T-helper 9 cell (primary cell): ENCODE measurements around the gene CYP21A2.
"Not testable (repeated sequence)": the region's sequence is repeated elsewhere in the genome, so short reads cannot be mapped to it uniquely, and the experiment has no call there.

Experiments
- DNase-seq: peaks from one replicate; pipeline ENCODE4 v3.0.0-alpha.2; 2020

The CYP21A2 gene

GRCh38 chr6:32035283-32036013 lies 2.8 kb upstream of the CYP21A2 start:
- not testable (repeated sequence) for DNase-seq

- DNase-seq: not testable (repeated sequence)
Observed at GRCh38 chr6:32037136-32037535, 1.1 kb upstream of the CYP21A2 start.

DNA sequence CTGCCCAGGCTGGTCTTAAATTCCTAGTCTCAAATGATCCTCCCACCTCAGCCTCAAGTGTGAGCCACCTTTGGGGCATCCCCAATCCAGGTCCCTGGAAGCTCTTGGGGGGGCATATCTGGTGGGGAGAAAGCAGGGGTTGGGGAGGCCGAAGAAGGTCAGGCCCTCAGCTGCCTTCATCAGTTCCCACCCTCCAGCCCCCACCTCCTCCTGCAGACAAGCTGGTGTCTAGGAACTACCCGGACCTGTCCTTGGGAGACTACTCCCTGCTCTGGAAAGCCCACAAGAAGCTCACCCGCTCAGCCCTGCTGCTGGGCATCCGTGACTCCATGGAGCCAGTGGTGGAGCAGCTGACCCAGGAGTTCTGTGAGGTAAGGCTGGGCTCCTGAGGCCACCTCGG lies 663 bp downstream of the CYP21A2 start:
- DNase-seq: not testable (repeated sequence)

- DNase-seq: not testable (repeated sequence)
Observed at GRCh38 chr6:32039321-32040274, 1.4 kb downstream of the CYP21A2 start.

- DNase-seq: not testable (repeated sequence)
Observed at GRCh38 chr6:32040299-32041049, 2.3 kb downstream of the CYP21A2 start.

- DNase-seq: not testable (repeated sequence)
Observed at GRCh38 chr6:32041050-32041321, 2.8 kb downstream of the CYP21A2 start.

DNA sequence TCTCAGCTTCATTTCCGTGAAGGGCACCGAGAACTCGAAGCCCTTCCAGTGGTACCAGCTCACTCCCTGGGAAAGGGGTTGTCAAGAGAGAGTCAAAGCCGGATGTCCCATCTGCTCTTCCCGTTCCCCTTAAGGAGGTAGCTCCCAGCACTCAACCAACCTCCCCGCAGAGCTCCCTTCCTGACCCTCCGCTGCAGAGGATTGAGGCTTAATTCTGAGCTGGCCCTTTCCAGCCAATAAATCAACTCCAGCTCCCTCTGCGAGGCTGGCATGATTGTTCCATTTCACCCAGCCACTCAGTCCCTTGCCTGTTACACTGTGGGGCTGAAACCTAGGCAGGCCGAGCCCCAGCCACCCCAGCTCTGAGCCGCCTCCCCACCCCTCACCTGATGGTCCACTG lies 3.2 kb downstream of the CYP21A2 start:
- DNase-seq: not testable (repeated sequence)

GRCh38 chr6:32042276-32042675 lies 4.1 kb downstream of the CYP21A2 start:
- DNase-seq: not testable (repeated sequence)

DNA sequence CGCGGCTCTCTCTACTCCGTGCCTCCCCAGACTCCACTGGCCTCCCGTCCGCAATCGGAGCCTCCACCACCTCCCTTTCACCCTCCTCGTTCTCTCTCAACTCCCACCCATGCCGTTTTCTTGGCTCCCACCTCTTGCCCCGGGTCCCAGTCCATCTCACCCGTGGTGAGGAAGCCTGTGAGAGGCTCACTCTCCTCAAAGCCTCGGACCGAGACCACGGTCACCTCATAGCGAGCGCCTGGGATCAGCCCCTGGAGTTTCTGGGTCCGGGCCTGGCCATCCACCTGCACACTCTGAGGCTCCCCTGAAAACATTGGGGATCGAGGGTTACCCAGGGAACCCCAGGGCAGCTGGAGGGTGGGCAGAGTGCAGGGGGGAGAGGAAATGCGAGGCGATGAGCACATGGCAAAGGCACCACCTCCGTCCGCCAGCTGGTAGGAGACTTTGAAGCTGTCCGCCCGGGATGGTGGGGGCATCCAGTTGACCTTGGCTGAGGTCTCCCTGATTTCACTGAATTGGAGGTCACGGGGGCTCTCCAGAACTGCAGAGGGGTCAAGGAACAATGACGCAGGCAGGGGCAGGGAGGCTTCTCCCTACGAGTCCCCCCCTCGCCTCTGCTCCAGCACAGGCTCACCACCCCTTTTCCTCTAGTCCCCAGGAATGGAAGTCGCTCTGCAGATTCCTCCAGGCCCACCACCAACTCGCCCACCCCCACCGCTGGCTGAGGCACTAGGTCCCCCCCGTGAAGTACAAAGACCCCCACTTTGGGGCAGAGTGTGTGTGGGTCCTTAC lies 5.6 kb downstream of the CYP21A2 start:
- not testable (repeated sequence) for DNase-seq

DNA sequence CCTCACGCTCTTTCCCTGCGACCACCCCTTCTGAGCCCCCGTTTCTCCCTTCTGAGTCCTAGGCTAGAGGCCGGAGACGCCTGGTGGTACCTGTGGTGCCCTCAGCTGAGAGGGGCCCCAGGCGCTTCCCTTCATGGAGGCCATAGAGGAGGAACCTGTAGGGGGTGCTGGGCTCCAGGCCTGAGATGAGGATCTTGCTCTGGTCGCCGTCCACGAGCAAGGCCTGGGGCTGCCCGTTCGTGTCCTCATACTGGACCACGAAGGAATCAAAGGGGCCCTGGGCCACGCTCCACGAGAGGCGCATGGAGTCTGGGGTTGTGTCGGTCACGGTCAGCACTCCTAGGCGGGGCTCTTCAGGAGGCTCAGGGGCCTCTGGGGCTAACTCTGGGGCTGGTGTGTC lies 6.7 kb downstream of the CYP21A2 start:
- not testable (repeated sequence) for DNase-seq

DNA sequence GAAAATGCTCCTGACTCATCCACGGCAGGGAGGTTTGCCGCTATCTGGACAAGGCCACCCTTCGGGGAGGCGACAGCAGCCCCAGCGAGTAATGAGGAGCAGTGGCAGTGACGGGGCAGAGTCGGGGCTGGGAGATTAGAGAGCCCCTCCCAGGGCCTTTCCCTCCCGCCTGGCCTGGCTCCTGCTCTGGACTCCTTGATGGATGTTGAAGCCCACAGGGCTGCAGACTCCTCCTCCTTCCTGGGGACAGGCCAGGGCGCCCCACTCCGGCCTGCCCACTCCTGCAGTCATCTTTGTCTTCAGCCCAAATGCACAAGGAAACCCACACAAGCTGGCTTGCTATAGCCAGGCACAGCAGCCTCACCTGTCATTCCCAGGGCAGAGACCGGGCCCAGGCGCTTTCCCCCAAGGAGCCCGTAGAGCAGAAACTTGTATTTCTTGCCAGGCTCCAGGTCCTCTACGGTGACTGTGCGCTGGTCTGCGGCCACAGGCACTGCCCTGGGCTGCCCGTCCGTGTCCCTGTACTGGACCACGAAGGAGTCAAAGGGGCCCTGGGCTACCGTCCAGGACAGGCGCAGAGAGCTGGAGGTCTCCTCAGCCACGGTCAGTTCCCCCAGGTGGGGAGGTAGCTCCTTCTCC lies 7.7 kb downstream of the CYP21A2 start:
- no peak for DNase-seq

DNA sequence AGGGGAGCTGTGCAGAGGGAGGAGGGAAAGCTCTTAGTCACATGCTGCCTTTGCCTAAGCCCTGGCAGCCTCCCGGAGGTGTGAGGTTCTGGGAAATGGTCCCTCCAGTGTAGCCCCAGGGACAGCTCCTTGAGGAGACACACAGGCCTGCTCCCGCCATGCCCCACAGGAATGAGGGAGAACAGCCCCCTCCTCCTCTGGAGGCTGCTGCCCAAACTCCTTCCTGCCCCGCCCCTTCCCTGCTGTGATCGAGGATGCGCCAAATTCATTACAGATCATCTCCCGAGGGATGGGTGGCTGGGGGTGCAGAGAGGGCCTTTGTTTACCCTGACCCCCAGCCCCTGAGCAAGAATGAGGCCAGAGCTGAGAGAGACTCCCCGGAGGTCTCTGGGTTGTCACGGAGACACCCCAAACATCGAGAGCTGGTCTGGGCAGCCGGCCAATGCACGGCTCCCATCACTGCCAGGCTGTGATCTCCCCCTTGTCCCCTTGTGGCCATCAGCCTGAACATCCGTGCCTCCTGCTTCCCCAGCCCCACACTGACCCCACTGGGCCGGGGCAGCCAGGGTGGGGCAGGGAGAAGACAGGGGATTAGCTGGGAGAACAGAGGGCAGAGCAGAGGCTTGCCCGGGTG lies 8.4 kb downstream of the CYP21A2 start:
- no peak for DNase-seq

- DNase-seq: no peak
Observed at GRCh38 chr6:32047084-32047478, 8.9 kb downstream of the CYP21A2 start.

DNA sequence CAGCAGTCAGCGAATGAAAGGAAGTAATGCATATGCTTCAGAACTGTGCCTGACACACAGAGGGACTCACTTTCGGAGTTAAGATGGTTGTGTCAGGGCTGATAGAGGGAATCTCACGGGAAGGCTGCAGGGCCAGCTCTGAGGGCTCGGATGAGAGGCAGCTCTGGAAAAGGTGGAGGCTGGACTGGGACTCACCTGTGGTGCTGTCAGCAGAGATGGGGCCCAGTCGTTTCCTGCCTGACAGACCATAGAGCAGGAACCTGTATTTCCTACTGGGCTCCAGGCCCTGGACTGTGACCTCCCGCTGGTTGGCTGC lies 9.3 kb downstream of the CYP21A2 start:
- no peak for DNase-seq

GRCh38 chr6:32047855-32048766 lies 9.9 kb downstream of the CYP21A2 start:
- DNase-seq: peak; percentile 66

DNA sequence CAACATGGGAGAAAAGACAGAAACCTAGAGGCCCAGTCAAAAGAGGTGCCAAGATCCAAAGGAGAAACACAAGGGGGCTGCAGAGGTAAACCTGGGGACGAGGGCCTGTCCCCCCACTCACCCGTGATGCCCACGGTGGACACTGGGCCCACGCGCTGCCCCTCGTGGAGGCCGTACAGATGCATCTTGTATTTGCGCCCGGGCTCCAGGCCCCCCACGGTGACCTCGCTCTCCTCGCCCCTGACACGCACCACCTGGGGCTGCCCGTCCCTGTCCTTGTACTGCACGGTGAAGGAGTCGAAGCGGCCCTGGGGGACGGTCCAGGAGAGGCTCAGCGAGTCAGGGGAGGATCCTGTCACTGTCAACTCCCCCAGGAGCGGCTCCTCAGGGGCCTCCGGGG lies 10.9 kb downstream of the CYP21A2 start:
- not testable (repeated sequence) for DNase-seq

- not testable (repeated sequence) for DNase-seq
Observed at GRCh38 chr6:32049736-32050135, 11.5 kb downstream of the CYP21A2 start.

DNA sequence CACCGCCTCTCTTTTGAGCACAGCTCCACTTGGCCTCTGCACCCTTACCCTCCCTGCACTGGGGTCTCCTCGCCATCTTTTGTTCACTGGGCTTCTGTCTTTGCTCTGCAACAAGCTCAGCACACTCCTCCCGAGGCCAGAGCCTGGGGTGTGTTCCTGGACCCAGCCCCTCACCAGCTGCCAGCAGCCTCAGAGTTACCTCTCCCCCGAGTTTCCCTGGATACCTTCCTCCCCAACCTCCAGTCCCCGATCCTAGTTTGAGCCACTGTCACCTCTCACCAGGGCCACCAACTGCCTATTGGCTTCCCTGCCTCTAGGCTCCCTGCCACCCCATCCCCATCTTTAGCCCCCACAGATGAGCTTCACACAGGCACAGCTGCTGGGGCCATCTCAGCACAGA lies 12.3 kb downstream of the CYP21A2 start:
- no peak for DNase-seq

DNA sequence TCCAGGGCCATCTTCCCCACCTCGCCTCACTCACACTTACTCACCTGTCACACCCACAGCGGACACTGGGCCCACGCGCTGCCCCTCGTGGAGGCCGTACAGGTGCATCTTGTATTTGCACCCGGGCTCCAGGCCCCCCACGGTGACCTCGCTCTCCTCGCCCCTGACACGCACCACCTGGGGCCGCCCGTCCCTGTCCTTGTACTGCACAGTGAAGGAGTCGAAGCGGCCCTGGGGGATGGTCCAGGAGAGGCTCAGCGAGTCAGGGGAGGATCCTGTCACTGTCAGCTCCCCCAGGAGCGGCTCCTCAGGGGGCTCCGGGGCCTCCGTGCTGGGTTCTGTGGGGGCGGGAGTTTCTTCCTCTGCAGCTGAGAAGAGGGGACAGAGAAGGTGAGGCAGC lies 14.4 kb downstream of the CYP21A2 start:
- not testable (repeated sequence) for DNase-seq

GRCh38 chr6:32053314-32053713 lies 15.1 kb downstream of the CYP21A2 start:
- DNase-seq: not testable (repeated sequence)
